Activated CD4-positive, alpha-beta T cell treated with anti-CD3 and anti-CD28 coated beads for 4 hours (primary cell): ENCODE data around the gene CDKN1B.
A peak's percentile ranks its signal among the peaks of the same experiment; 100 is the strongest.
"Not testable (repeated sequence)": the region's sequence is repeated elsewhere in the genome, so short reads cannot be mapped to it uniquely, and the experiment has no call there.

Experiments used
- DNase-seq, 2 donors: peaks; one replicate each; pipeline ENCODE4 v3.0.0-alpha.2; 2020

CDKN1B gene

DNA sequence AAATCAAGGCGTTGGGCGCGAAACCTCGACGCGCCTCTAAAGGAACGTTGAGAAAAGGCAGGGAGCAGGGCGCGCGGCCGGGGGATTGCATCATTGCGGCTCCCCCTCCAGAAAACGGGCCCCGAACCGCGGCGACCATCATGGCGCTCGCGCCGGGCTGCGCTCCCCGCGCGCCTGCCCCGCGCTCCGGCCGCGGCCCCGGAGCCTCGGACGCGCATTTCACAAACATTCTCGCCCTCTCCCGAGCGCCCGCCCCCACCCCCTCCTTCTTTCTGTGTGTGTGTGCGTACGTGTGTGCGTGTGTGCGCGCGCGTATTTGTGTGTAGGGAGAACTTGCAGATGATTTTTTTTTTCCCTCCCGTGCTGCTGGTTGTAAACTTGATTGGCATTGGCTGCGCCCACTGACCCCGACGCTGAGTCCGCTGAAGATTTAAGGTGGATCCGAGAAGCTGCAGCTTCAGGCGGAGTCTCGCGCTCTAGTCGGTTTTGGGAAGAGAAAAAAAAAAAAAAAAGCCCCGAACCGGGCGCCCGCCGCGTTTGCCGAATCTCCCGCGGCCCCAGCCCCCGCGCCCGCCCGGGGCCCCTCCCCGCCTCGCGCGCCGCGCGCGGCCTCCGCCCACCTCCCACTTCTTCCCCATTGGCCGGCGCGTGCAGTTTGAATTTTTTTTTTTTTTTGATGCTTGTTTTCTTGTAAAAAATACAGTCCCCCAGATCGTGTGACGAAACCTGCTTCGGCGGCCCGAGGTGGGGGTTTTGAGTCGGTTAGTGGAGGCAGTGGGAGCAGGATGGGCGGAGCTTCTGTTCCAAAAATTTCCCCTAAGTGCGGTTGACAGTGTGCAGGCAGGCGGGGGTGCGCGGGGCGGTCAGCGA lies 8.2 kb downstream of the CDKN1B start:
- DNase-seq: peak; percentile 88 to 92

DNA sequence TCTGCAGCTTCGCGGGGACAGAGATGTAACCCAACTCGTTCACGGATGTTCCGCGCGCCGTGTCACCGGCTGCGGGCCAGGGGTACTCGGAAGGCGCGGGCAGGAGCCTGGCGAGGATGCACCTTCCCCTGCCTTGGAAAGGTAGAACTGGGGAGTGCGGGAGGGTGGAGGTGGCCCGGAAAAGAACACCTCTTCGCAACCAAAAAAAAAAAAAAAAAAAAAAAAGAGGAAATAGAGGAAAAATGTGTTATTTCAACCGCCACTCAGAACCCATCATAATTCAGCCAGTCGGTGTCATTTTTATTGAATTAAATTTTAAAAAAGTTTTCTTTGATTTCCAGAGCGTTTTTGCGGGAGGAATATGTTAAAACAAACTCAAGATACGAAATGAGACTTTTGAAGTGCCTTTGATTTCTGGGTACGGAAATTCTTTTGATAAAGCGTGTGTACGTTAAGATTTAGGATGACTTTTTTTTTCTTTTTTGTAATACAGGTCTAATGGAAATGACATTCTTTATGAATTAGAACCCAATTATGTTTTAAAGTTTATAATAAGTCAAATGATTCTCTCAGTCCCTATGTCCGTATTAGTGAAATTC lies 8.9 kb downstream of the CDKN1B start:
- no peak for DNase-seq

DNA sequence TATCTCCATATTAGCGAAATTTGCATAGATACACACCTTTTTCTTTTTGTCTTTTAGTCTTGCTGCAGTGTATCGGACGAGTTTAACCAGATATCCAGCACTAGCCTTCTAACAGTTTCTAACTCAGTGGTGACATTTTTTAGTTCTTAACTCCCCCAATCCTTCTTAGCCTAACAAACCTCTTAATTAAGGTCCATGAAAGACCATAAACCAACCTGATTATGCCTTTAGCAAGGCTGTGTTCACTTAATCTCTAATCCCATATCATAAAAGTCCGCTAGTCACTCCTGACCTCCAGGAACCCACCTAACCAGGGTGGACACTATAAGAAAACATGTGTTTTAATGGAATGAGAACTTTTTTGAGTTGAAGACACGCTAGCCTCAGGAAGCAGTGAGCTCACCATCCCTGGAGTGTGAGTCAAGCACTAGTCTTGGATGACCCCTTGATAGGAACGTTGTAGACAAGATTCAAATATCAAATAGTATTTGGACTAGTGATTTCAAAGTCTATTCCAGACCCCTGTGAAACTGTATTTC lies 9.5 kb downstream of the CDKN1B start:
- no peak for DNase-seq

DNA sequence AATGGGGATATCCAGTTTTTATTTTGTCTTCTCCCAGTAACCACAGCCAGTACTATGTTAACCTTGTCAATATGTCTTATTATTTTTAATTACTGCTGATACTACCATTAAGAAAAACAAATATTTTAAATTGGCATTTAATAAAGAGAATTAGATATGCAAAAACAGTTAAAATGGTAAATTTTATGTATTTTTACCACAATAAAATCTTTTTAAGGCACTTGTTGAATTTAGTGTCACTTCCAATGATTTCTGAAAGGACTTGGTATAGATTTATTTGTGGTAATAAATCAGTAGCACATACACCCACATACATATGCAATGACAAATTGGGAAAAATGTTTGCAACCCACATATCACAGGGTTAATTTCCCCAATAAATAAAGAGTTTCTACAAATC lies 14.0 kb downstream of the CDKN1B start:
- DNase-seq: no peak

DNA sequence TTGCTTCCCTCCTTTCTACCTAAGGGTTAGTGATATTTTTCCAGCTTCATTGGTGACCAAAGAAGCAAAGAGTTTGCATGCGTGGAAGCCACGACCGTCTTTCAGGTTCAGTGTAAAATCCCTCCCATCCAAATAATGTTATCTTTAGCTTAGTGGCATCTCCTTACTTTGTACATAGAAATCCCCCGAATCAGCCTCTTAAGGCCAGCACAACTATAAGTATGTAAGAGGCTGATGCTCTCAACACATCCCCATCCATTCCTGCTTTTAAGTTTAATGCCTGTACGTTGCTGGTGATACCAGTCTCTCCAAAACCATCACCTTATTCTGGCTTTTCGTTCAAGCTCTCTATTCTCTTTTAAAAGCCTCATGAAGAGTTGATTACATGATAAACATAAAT lies 14.6 kb downstream of the CDKN1B start:
- no peak for DNase-seq

DNA sequence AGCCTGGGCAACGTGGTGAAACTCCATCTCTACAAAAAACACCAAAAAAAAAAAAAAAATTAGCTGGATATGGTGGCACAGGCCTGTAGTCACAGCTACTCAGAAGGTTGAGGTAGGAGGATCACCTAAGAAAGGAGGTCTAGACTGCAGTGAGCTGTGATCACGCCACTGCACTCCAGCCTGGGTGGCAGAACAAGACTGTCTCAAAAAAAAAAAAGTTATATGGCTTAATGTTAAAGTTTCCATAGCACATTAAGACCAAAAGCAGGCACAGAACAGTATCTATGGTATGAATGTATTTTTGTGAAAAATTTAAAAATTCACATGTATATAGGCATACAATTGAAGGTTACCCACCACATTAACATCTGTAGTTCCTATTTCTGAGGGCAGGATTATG lies 15.9 kb downstream of the CDKN1B start:
- no peak for DNase-seq

DNA sequence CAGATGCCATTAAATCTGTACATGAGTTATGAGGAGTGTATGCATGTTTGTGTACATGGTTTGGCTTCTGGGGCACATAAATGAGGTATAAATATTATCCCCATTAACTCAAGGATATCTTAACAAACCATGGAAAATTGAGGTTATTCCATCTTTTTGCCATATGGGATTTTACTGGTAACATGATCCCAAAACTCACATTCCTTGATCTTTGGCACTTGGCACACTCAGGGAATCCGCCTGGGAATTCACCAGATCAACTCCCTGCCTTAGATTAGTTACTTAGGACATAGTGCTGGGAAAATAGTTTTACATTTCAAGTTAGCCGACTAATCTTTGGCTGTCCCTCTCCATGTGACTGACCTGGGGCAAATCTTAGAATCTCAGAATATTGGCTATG lies 16.9 kb downstream of the CDKN1B start:
- no peak for DNase-seq

DNA sequence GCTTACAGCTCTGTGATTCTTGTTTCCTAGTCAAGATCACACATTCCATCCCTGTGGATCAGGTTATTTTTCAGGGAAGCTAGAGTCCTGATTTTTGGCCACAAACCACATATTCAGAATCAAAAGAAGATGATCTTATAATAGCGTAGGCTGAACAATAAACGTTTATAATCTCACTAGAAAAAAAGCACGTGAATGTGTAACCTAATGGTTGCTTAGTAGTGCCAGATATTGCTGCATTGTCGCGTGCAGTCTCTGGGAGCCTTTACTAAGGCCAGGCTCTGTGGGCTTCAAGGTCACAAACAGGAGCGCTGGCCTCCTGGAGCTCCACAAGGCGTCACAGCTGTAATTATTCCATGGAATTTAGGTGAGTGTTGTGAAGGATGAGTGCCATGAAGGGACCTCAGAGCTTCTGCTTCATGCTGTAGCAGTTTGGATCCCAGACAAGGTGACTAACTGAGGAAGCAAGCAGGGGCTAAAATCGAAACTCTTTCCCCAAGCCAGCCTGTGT lies 17.4 kb downstream of the CDKN1B start:
- DNase-seq: no peak

DNA sequence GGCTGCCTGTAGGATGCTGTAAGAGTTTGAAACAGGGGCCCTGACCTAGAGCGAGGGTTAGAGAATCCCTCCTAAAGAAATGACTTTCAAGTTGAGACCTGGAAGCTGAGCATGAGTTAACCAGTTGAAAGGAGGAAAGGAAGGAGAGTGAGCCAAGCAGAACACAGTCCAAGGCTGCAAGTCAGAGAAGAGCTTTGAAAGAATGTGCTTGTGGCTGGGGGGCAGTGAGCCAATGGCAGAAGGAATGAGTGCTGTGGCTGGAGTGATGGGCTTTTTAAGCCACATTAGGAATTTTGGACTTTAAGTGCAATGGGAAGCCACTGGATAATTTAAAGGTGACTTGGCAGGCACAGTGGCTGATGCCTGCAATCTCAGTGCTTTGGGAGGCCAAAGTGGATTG lies 18.1 kb downstream of the CDKN1B start:
- no peak for DNase-seq

DNA sequence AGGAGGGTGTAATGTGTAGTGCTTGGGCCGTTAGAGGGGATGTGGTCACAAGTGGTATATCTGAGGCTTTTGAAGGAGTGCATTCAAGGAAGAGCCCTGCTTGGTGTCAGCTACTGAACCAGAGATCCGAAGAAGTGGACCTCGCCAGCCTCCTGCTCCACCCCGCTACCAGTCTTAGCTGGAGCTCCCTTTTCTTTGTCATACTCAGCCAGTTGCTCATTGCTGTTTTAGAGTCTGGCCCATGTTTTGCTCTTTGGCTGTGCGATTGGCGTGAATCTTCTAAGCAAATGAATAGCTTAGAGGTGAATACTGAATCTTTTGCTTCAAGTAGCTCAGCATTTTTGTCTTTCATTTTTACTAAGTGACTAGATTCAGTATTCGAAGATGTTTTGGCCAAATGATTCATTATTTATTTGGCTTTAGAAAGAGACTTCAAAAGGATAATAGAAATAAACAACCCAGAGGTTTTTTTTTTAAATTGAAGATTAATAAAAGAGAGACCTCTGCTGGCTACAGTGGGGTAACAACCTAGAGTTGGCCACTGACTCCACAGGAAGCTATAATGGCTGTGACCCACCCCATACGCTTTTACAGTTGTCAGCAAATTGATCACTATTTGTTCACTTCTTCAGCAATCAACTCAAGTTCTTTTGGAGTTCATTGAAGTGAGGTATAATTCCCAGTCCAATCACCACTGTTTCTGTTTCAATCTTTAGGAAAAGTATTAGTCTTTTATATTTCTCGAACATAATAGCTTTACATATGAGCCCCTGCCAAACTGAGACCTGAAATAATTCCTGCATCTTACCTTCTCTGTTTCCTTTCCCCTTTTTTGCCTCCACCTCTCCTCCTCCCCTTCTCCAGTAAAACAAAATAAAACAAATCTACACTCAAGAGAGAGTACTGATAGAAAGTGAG lies 19.9 kb downstream of the CDKN1B start:
- DNase-seq: peak; percentile 35 to 46

DNA sequence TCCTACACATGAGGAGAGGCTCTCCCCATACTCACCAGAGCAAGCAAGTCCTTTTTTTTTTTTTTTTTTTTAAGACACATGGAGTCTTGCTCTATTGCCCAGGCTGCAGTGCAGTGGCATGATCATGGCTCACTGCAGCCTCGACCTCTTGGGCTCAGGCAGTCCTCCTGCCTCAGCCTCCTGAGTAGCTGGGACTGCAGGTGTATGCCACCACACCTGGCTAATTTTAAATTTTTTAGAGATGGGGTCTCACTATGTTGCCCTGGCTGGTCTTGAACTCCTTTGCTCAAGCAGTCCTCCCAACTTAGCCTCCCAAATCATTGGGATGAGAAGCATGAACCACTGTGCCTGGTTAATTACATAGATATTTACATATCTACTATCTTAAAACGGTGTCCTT lies 21.0 kb downstream of the CDKN1B start:
- not testable (repeated sequence) for DNase-seq

DNA sequence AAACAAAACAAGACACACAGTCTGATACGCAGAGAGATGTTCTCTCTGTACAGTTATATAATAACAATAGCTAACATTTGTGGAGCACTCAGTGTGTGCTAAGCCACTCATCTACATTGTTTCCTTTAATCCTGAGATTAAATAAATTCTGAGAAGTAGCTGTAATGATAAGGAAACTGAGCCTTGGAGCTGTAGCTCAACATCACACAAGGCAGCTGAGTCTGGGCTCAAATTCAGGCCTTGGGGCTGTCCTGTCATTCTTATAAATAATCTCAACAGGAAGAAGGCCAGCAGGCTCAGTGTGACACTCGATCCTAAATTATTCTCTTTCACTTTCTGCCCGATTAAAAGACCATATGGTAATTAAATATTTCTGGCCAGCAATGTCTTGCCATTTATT lies 24.5 kb downstream of the CDKN1B start:
- no peak for DNase-seq

DNA sequence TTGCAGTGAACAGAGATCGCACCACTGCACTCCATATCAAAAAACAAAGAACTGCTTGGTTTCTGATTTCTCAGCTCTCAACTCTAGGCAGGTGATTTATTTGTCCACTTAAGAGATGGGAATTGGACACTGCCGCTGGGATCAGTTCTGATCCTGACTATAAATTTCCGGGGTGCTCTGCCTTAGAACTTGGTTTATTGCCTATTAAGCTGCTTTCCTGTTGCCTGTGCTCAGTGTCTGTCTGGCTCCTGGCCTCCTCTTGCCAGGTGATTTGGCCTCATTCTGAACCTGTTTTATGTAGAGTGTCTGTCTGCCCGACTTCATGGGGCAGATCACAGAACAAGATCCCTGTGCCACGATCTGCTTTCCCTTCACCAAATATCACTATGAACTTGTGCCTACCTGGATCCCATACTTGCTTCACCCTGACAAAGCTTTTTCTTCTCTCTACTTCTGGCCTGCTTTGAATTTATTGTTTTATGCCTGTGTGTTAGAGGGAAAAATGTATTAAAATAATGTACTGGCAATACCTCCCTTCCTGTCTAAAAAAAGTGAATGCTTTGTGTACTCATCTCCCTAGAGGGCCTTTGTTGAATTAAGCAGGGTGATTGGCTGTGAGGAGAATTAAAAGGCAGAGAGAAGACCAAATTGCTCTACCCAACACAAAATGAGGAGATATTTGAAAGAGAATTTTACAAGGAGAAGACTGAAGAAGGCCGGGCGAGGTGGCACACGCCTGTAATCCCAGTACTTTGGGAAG lies 27.6 kb downstream of the CDKN1B start:
- no peak for DNase-seq

DNA sequence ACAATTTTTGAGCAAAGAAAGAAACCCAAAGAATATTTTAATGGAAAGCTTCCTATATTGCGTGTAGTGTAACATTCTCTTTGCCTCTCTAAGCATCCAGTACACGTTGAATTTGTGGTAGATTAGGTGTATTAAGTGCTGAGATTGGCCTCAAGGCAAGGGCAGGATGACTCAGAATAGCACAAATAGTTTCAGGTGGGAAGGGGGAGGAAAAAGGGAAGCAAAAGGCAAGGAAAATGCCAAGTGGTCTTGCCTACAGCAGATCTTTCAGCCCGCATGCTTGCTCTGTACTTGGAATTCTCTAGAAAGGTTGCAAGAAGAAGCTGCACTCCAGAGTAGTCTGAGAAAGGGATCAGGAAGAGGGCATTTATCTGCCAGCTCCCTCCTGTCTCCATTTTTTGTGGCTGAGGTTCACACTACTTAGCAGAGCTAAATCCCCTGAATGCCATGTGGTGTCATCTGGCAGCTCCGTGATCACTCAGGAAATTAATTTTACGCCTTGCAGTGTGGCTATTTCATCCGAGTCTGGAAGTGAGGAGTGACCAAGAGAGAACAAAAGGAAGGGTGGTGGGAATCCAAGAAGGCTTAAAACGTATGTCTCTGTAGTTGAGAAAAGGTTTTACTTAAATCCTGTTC lies 28.5 kb downstream of the CDKN1B start:
- no peak for DNase-seq

DNA sequence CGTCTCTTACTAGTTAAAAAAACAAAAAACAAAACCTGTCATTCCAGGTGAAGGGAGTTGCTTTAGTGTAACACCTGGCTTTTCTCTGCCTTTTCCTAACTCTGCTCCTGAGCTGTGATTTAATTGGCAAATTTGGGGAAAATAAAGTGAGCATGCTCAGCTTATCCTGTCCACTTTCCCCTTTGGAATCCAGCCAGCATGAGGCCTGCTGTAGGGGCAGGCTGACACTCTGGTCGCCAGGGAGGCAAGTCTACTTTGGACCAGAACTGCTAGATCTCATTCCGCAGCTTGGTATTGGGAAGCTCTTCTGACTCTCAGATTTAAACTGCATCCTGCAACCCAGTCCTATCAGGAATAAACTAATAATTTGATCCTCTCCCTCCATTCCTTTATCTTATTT lies 30.1 kb downstream of the CDKN1B start:
- DNase-seq: no peak

DNA sequence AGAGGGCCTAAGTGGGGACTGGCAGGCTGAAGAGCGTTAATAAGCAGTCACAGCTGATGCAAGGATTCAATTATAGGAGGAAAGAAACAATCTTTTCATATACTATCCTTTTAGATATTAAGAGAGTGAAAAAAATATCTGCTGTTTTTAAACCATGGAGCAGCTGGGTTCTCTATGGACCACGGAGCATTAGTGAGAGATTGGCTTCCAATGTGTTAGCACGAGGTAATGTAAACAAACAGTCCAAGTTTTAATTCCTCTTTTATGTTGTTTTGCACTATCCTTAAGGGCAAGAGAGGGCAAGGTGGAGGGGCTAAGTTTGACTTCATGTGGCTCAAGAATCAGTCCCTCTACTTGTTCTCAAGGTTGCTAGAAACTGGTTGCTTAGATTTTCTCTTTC lies 30.9 kb downstream of the CDKN1B start:
- DNase-seq: no peak

DNA sequence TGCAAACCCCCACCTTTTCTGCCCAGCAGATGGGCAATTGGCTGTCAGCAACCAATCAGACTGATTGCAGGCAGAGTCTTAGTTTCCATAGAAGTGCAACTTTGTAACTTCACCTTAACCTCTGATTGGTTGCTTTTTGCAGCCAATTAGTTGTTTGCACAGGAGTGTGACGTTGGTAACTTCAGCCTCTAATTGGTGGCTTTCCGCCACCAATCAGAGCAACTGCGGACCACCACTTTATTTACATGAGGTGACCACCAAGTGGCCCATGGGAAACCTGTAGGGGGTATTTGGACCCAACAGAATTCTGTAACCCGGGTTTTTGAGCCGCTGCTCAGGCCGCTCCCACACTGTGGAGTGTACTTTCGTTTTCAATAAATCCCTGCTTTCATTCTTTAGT lies 32.3 kb downstream of the CDKN1B start:
- no peak for DNase-seq

DNA sequence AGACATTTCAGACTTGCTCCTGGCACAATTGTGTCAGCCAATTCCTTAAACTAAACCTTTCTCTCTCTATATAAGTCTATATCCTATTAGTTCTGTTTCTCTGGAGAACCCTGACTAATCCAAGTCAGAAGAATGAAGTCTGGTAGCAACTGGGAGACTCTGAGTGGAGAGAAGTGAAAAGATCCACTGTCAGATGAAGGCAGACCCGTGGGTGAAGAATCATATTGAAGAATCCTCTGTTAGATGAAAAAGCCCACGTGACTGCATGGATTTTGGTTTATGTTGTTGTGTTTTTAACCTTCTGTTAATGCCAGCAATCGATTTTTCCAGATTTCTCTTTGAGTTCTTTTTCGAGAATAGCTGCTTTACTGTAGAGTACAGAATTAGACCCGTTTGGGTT lies 38.8 kb downstream of the CDKN1B start:
- no peak for DNase-seq

DNA sequence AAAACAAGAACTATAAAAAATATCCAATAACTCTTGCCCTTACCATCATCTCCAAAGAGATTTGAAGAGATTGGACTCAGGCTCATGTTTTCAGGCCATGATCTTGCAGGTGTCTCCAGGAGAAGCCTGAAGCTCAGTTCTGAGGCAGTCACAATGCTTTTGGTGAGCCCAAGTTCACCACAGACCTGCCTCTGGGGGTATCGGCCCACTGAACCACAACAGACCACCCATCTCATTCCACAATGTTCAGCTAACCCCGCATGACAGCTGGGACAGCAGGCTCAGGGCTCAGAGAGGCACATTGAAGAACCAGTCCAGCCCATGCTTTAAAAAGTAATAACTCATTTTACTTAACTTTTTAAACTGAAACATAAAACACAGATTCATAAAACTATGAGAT lies 40.0 kb downstream of the CDKN1B start:
- no peak for DNase-seq

DNA sequence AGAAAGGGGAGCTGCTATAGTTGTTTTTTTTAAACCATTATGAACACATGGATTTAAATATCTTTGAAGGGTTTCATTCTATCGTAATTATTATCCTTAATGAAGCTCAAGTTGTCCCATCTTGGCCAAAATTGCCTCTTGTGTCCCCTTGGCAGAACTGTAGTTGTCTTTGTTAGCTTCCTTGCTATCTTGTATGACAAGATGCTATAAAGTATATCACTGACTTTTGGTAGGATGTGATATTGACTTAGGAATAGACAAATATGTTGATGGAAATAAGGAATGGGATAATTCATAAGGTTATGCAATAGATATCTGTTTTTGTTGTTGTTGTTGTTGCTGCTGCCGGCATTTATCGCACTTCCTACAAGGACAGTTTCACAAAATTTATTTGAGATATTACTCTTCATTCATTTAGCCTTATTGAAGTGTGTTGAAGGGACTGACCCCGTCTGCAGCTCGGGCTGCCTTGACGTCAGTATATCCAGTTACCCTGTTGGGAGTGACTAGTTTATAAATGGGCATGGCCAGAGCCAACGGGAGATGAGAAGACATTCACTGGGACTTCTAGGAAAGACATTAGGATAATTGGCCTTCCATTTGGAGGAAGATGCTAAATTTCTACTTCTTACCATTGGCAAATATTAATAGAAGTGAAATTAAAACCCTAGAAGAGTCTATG lies 42.2 kb downstream of the CDKN1B start:
- no peak for DNase-seq

DNA sequence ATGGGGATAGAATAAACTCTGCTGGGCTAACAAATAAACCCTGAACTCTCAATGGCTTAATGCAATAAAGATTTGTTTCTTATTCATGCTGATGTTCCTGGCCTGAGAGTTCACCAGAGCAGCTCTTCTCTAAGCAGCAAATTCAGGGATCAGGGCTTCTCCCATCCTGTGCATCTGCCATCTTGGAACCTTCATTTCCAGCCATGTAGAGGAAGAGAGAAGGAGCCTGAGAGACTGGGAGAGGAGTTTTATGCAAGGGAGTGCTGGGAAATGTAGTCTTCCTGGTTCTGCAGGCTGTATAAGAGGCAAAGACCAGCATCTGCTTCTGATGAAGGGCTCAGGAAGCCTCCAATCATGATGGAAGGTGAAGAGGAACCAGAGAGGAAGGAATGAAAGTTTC lies 47.7 kb downstream of the CDKN1B start:
- DNase-seq: no peak
